ENCODE measurements around the gene EYA4.

DNA sequence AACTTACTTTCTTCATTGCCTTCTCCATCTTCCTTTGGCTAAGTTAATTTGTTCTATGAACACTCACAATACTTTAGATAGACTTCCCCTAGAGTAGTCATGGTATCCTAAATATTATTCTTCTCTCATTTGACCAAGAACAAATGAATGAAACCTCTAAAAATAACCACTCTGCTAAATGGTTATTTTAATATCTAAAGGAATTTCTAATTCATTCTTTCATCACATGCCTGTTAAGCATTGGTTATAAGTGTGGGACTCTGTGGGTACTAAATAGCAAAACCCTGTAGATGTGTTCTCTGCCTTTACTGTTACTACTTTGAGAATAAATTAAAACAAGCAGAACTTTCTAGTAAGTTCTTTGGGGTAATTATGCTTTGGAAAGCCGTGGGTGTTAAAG, 138.9 kb downstream of the EYA4 start:
- no peak for TF ChIP-seq CTCF (conservative IDR thresholded peaks at IDR 0.05; ENCODE audit: low read length)
- no peak for TF ChIP-seq EZH2phosphoT487 (IDR thresholded peaks at IDR 0.05; ENCODE audit: borderline replicate concordance)
